Kidney tubule cell (primary cell): ENCODE data around the gene ETV6.

Experiments used
- DNase-seq: peaks from one replicate; pipeline ENCODE4 v3.0.0-alpha.2; 2018; ENCODE audit warnings: low spot score

Gene ETV6

DNA sequence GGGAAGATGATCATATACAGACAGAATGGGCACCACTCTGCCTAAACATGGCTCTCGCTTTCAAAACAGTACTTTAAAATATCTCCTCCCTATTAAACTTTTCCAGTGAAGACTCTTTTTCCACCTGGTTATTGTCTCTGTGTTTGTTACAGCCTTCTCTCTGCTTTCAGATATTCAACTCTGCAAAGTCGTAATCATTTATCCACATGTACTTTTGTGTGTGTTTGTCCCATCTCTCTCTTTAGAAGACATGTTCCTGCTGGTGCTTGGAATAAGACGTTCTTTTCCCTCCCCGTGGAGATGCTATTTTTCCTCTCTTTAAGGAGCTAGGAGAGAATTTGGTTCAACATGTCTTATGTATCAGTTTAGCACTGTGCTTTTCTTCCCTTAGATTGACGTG, 45.1 kb downstream of the ETV6 start:
- no peak for DNase-seq

DNA sequence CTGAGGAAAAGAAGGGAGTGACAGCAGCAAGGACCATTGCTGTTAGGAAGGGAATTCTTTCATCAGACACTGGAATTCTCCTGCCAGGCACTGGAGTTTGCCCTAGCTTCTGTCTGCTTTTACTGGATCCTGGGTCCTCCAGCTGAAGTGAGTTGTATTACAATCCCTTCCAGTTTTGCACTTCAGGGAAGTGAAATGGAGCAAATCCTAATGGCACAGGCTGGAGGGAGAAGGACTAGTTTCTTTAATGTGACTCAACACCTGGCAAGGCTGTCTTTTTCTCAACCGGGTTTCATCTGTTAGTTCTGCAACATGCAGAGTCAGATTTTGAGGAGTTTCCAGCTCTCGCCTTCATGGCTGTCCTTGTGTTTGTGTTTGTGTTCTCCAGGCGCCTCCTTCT, 45.8 kb downstream of the ETV6 start:
- DNase-seq: peak; percentile 59

- DNase-seq: no peak
Measured at GRCh38 chr12:11696084-11696483, 46.6 kb downstream of the ETV6 start.

DNA sequence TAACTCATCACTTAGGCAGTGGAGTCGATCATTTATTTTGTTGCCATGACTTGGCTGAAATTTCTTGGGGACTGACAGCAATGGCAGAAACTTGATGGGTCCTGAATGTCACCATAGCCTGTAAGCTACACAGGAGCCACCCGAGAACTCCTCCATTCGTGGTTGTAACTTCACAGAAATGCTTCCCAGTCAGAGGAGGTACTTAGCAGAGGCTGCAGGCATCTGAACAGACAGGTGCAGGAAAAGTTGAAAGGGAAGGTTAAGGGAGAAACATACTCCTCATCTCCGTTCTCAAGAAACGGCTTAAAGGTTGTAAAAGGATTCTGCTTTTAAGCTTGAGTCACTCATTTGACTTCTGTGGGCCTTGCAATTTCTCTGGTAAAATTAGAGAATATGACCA, 47.7 kb downstream of the ETV6 start:
- no peak for DNase-seq

GRCh38 chr12:11697670-11698387, 48.4 kb downstream of the ETV6 start:
- peak; percentile 34 for DNase-seq

GRCh38 chr12:11698729-11699128, 49.3 kb downstream of the ETV6 start:
- DNase-seq: no peak

- no peak for DNase-seq
Measured at GRCh38 chr12:11701433-11701832, 52.0 kb downstream of the ETV6 start.

- no peak for DNase-seq
Measured at GRCh38 chr12:11702959-11703358, 53.5 kb downstream of the ETV6 start.

DNA sequence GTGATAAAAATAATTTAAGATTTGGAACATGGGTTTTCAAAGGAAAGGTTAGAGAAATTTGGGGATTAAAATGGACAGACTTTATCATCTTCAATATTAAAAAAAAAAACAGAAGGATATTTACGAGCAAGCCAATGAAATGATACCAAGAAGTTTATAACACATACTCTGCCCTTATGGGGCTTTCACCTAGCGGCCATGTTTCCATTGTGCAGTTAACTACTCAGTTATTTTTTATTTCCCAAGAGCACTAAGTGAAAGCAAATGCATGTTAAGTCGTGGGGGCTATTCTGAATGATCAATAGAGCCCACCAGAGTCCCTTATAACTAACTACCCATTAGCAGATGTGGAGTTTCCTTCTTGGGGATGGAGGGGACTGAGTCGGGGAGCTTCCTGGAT, 53.9 kb downstream of the ETV6 start:
- no peak for DNase-seq

DNA sequence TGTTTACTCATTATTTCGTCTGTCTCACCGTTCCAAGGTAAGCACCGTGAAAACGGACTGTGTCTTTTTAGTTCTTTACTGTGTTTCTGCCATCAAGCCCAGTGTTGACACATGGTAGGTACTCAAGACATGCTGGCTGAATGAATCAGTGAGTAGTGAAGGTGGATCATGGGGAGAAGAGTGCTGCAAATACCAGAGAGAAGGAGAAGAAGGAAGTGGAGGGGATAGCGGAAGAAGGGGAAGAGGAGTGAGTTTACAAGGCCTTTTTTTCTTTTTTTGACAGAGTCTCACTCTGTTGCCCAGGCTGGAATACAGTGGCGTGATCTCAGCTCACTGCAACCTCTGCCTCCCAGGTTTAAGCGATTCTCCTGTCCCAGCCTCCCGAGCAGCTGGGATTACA, 54.6 kb downstream of the ETV6 start:
- DNase-seq: no peak

- peak; percentile 94 for DNase-seq
Measured at GRCh38 chr12:11705010-11705409, 55.5 kb downstream of the ETV6 start.

DNA sequence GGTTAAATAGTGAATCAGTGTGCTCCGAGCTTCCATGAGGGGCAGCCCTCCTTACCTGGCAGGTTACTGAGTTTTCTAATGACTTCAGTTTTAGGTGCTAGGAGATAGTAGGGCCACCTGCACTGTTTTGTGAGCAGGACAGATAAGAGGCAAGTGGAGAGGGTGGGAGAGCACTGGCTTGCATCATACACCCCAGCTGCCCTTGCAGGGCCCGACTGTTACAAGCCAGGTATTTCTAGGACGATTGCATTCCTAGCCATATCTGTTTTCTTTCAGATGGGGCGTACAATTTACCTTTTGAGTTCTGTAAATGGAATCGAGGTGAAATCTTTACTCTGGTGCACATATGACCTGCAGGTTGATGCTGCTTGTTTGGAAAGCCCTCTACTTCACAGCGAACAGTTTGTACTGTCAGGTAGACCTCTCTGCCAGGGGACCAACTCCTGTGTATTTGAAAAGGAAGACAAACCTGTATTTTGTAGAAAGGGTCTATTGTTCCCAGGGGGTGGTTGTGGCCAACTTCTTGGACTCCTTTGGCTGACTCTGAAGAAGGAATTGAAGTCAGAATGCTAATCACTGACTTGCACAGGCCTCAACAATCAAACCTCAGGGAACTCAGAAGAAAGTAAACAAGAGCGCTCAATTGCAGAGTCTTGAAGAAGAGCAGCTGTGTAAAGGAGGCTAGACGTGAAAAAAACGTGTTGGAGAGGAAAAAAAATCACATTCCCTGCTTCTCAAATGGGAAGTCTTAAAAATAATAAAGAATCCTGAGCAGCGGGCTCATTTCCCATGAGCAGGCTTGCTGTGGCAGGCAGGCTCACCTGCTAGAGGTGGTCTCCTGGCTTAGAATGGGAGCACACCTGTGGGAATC, 57.3 kb downstream of the ETV6 start:
- DNase-seq: no peak

DNA sequence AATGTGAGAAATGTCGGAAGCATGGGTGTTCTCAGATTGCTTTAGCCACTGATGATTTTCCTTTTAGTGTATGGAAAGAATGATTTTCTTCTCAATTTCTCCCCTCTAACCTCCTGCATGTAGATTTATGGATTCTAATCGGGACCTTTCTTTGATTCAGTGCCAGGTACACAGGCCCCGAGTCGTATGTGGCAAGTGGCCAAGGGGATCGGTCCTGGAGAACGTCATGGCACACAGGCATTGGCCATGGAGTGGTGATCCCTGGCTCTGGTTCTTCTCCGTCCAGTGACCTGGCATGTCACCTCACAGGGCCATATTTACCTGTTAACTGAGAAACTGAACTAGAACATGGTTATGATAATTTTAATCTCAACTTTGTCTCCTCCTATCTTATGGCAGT, 58.1 kb downstream of the ETV6 start:
- DNase-seq: no peak

- DNase-seq: no peak
Measured at GRCh38 chr12:11709513-11709912, 60.0 kb downstream of the ETV6 start.

DNA sequence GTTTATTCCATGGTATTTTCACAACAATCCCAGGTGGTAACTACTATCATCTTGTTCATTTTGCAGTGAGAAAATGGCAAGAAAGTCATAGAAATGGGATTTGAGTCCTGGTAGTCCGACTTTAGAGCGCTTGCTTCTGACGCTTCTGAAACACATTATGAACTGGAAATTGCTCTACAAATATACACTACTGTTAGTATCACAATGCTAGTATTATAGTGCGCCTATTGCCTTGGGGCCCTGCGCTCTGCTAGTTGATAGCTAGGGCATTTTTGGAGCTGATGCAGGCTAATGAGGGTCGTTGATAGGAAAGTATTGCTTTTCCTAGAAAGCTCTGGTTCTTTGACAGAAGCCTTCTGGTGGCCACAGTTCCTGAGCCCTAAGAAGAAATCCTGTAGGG, 61.0 kb downstream of the ETV6 start:
- no peak for DNase-seq

GRCh38 chr12:11710906-11711305, 61.4 kb downstream of the ETV6 start:
- no peak for DNase-seq

- no peak for DNase-seq
Measured at GRCh38 chr12:11711651-11712327, 62.3 kb downstream of the ETV6 start.

DNA sequence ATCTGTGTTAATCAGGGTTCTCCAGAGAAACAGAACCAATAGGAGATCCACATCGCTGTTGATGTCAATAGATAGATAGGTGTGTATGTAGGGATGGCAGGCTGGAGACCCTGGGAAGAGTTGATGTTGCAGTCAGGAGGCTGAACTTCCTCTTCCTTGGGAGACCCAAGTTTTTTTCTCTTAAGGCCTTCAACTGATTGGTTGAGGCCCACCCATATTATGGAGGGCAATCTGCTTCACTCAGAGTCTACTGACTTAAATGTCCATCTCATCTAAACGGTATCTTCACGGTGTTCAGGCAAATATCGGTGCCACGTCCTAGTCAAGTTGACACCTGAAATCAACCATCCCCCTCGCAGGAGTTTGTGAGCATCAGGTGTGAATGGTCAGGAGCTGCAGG, 63.0 kb downstream of the ETV6 start:
- DNase-seq: no peak

DNA sequence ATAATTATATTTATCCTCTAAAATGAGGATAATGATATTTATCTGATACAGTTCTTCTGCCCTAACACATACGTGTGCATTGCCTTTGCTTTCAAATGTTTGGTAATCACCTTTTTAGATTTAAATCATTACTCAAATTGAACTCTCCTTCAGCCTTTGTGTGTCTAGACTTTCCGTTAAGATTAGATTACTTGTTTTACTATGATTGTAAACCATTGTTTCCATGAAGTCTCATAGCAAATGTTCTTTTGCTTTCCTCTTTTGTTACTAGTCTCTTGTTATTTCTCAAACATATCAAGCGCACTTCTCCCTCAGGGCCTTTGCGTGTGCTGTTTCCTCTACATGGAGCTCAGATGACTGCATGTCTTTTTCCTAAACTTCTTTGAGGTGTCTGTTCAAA, 63.7 kb downstream of the ETV6 start:
- no peak for DNase-seq

DNA sequence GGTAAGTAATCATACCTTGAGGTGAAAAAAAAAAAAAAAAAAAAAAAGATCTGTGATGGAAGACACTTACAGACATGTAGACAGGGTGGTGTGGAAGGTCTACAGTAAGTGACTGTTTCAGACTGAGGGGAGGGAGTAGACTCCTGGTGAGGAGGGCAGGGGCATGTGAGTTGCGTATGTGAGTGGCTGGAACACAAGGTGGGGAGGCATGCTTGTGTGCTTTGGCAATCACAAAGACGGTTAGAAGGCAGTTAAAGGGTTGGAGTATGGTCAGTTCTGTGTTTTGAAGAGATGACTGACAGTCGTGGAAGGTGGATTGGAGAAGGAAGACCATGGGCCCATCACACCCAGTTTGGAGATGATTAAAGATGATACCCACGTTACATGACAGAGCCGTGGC, 65.2 kb downstream of the ETV6 start:
- no peak for DNase-seq

DNA sequence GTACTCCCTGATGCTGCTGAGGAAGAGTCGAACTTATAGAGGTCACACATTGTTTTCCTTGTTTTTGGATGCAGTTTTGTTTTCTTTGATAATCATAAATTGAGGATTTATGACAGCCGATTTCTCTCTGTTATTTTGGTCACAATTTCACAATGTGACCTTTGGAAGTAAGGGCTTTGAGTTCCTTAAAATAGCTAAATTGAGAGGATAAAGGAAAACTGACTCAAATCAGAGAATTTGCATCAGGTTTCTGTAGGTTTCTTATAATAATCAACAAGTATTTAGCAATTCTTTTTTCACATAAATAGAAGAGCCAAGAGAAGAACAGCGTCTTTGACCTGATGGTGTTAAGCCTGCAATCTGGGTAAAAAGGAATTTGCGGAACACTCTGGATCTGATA, 66.1 kb downstream of the ETV6 start:
- DNase-seq: no peak

GRCh38 chr12:11716794-11717518, 67.5 kb downstream of the ETV6 start:
- peak; percentile 61 for DNase-seq
